Measurements from ENCODE around the gene FAM185A. TPM values are rescaled to one million over a fixed set of nuclear protein-coding genes. Genes with fewer than 3 reads are reported as not detected.
"Not testable (repeated sequence)": the region's sequence is repeated elsewhere in the genome, so short reads cannot be mapped to it uniquely, and the experiment has no call there.

Gene FAM185A
- total RNA-seq, 4 donors from 2014 or later, result 12.7 to 20.2 (median 17.4) TPM

DNA sequence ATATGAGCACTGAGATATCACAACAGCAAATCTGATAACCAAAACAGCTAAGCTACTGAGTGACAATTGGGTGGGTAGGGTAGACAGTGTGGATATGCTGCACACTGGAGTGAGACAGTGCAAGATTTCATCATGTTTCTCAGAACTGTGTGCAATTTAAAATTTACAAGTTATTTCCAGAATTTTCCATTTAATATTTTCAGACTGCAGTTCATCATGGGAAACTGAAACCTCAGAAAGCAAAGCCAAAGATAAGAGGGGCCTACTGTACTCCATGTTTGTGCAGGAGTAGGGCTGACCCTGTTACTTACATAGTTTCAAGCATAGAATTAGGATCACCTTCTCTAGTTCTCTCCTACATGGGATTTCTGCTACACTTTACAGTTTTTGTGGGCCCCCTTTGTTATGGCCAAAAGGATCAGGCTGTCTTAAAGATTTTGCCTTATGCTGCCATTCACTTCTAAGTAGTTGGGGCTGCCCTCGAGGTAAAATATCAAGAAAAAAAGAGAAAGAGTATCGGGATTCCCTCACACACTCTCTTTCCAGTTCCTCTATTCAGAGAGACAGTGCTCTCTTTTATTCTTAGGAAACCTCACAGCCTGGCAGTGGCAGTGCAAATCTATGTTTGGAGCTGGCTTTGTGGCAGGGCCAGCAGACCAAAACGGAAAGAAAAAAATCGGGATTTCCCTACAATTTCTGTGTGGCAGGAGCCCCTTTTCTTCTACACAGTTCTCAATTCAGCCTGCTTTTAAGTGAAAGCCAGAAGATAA is 6.6 kb upstream of the FAM185A start:
- in situ Hi-C loops (cut with MboI; ENCODE audit: low pct_ligation_motif_present in 1 of 4, low pct_unique_long_range_greater_than_20kb in 1 of 4, low sequenced_read_pairs in 3 of 4); H3K4me3 ChIP-seq; H3K4me1 ChIP-seq; H3K9me3 ChIP-seq; H3K27ac ChIP-seq; DNase-seq; intact Hi-C loops (cut with DNase I; ENCODE audit: low total_unique reads); H3K36me3 ChIP-seq; H3K27me3 ChIP-seq: not testable (repeated sequence)
- 45 to 53% methylated on average over 2 of the region's 4 CpGs for WGBS, 2 donors (ENCODE audit: low coverage in 1 of 2)

DNA sequence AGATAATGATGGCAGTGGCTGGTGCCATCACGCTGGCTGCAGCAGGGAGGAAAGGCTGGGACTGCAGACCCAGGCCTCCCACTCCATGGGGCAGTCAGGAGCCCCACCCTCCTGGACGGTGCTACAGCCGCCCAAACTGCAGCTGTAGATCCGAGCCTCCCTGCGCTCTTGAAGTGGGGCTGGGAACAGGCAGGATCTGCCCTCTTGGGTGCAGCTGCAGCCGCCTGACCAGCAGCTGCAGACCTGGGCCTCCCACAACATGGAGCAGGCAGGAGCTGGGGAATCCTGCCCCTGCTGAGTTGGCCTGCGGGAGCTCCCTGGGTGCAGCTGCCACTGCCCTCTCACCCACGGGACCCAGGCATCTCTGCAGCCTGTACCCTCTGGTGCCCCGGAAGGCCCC is 4.9 kb upstream of the FAM185A start:
- in situ Hi-C loops (cut with MboI; ENCODE audit: low pct_ligation_motif_present in 1 of 4, low pct_unique_long_range_greater_than_20kb in 1 of 4, low sequenced_read_pairs in 3 of 4); H3K27ac ChIP-seq; H3K4me1 ChIP-seq; DNase-seq; H3K27me3 ChIP-seq; intact Hi-C loops (cut with DNase I; ENCODE audit: low total_unique reads); H3K9me3 ChIP-seq; H3K4me3 ChIP-seq; H3K36me3 ChIP-seq: not testable (repeated sequence)
- WGBS, 2 donors (ENCODE audit: low coverage in 1 of 2), result 85% methylated on average over 9 of the region's 9 CpGs; no CpG with 5 or more reads in 1 of the 2 donors

DNA sequence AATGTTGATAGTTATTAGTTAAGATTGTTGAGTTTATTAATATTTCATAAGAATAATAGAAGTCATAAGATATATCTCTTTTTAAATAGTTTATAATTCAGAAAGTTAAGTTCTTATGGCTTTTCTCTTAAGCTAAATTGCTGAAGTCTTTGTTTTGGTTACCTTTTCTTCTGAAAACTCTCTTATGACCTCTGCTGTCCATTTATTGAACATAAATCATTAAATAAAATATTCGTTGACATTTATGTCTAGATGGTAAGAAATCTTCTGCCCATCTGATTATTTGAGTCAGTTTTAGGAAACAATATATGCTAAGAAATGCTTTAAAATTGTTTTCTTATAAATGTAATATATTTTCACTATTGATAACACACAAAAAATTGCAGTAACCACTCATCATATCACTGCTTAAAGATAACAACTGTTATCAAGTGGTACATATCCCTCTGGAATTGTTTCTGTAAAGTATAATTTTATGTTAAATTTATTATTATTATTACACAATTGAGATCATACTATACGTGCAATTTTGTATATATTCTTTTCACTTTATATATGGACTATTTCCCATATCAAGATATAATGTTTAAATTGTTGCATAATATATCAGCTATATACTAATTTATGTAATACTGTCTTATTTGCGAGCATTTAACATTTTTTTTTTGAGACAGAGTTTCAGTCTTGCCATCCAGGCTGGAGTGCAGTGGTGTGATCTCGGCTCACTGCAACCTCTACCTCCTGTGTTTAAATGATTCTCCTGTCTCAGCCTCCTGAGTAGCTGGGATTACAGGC is 3.1 kb upstream of the FAM185A start:
- peaks cover 6 to 17% (median 10%) of the 10 kb centered on the region in 4 donors for H3K4me1 ChIP-seq
- H3K36me3 ChIP-seq; intact Hi-C loops (cut with DNase I; ENCODE audit: low total_unique reads); H3K27me3 ChIP-seq; H3K9me3 ChIP-seq; H3K27ac ChIP-seq; DNase-seq; in situ Hi-C loops (cut with MboI; ENCODE audit: low pct_ligation_motif_present in 1 of 4, low pct_unique_long_range_greater_than_20kb in 1 of 4, low sequenced_read_pairs in 3 of 4); H3K4me3 ChIP-seq: not testable (repeated sequence)
- TF ChIP-seq, protein P1, sequence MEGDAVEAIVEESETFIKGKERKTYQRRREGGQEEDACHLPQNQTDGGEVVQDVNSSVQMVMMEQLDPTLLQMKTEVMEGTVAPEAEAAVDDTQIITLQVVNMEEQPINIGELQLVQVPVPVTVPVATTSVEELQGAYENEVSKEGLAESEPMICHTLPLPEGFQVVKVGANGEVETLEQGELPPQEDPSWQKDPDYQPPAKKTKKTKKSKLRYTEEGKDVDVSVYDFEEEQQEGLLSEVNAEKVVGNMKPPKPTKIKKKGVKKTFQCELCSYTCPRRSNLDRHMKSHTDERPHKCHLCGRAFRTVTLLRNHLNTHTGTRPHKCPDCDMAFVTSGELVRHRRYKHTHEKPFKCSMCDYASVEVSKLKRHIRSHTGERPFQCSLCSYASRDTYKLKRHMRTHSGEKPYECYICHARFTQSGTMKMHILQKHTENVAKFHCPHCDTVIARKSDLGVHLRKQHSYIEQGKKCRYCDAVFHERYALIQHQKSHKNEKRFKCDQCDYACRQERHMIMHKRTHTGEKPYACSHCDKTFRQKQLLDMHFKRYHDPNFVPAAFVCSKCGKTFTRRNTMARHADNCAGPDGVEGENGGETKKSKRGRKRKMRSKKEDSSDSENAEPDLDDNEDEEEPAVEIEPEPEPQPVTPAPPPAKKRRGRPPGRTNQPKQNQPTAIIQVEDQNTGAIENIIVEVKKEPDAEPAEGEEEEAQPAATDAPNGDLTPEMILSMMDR (IDR thresholded peaks at IDR 0.05), result peak in 1 of 5 experiments; percentile 4
- 39 to 57% methylated on average over 3 to 4 of the region's 4 CpGs for WGBS, 2 donors (ENCODE audit: low coverage in 1 of 2)

GRCh38 chr7:102749445-102749786 is 617 bp downstream of the FAM185A start:
- H3K9me3 ChIP-seq; H3K27me3 ChIP-seq; H3K36me3 ChIP-seq; DNase-seq; intact Hi-C loops (cut with DNase I; ENCODE audit: low total_unique reads); in situ Hi-C loops (cut with MboI; ENCODE audit: low pct_ligation_motif_present in 1 of 4, low pct_unique_long_range_greater_than_20kb in 1 of 4, low sequenced_read_pairs in 3 of 4): not testable (repeated sequence)
- WGBS, 2 donors (ENCODE audit: low coverage in 1 of 2), result 11 to 71% methylated on average over 1 to 7 of the region's 26 CpGs
- Histone ChIP-seq H3K4me3 (peak overlapping the region in 3 of 4 donors; percentile 52 to 76 (median 56)), H3K4me1 (peaks cover 6 to 19% (median 10%) of the 10 kb centered on the region in 4 donors), H3K27ac (peak overlapping the region; percentile 71 to 83 (median 81))

DNA sequence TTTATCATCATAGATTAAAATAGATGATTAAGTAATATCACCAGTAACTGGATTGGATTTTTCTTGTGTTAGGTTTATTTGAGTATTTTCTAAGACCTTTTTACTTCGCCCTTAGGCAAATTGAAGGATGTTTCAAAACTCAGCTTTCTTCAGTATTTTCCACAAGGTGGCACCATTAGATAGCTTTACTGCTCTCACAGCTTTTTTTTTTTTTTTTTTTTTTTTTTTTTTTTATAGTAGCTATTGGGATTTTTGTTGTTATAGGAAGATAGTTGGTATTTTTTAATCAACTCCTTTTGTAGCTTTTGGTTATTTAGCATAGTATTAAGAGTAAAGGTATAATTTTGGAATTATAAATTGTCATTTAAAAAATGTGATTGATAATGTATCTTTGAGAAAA is 9.4 kb downstream of the FAM185A start:
- H3K36me3 ChIP-seq, result not testable (repeated sequence)
- intact Hi-C loops (cut with DNase I; ENCODE audit: low total_unique reads), result loop anchor here (5.0 kb wide), 1 partner anchor 304 kb away; no protein-coding TSS in a partner anchor
- in situ Hi-C loops (cut with MboI; ENCODE audit: low pct_ligation_motif_present in 1 of 4, low pct_unique_long_range_greater_than_20kb in 1 of 4, low sequenced_read_pairs in 3 of 4), result loop anchor here in 3 of 4 donors (25.0 kb wide), 1 partner anchor 304 kb away; the partner anchor contains the start of gene FBXL13 (in 3 of the 3)

DNA sequence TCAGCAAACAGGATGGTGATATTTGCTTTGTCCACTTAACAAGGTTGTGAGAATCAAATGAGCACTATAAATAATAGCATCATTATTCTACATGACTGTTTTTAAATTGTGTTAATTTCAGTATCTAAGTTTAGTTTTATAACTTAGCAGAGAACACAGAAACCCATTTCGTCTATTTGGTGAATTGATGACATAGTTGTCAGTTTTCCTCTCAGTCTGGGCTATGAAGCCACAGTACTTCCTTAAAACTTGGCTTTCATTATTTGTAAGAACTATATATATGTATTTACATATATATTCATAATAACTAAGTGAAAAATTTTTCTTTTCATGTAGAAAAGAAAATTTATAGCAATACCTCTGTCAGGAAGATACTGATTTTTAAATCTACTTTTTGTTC is 11.1 kb downstream of the FAM185A start:
- WGBS, 2 donors (ENCODE audit: low coverage in 1 of 2), result 84 to 89% methylated on average over 1 of the region's 1 CpG
- intact Hi-C loops (cut with DNase I; ENCODE audit: low total_unique reads), result loop anchor here (5.0 kb wide), 1 partner anchor 302 kb away; no protein-coding TSS in a partner anchor
- not testable (repeated sequence) for H3K4me1 ChIP-seq, DNase-seq, H3K9me3 ChIP-seq, H3K27ac ChIP-seq, H3K27me3 ChIP-seq, H3K4me3 ChIP-seq, H3K36me3 ChIP-seq
- in situ Hi-C loops (cut with MboI; ENCODE audit: low pct_ligation_motif_present in 1 of 4, low pct_unique_long_range_greater_than_20kb in 1 of 4, low sequenced_read_pairs in 3 of 4), result loop anchor here in 3 of 4 donors (25.0 kb wide), 1 partner anchor 302 kb away; the partner anchor contains the start of gene FBXL13 (in 3 of the 3)

More for the DNA sequence above, 9.4 kb downstream of the FAM185A start:
- DNase-seq, H3K27me3 ChIP-seq, H3K27ac ChIP-seq, H3K4me3 ChIP-seq, H3K4me1 ChIP-seq, H3K9me3 ChIP-seq: not testable (repeated sequence)
- TF ChIP-seq, protein P1 (IDR thresholded peaks at IDR 0.05), result peak in 3 of 5 experiments; percentile 15 to 21 (median 20)
- 70% methylated on average over 1 of the region's 1 CpG; no CpG with 5 or more reads in 1 of the 2 donors for WGBS, 2 donors (ENCODE audit: low coverage in 1 of 2)

GRCh38 chr7:102761234-102761633 is 12.4 kb downstream of the FAM185A start:
- H3K27ac ChIP-seq; DNase-seq; intact Hi-C loops (cut with DNase I; ENCODE audit: low total_unique reads); H3K9me3 ChIP-seq; H3K4me3 ChIP-seq; H3K4me1 ChIP-seq; H3K27me3 ChIP-seq; H3K36me3 ChIP-seq: not testable (repeated sequence)
- WGBS, 2 donors (ENCODE audit: low coverage in 1 of 2), result 40% methylated on average over 1 of the region's 1 CpG; no CpG with 5 or more reads in 1 of the 2 donors
- in situ Hi-C loops (cut with MboI; ENCODE audit: low pct_ligation_motif_present in 1 of 4, low pct_unique_long_range_greater_than_20kb in 1 of 4, low sequenced_read_pairs in 3 of 4), result loop anchor here in 3 of 4 donors (25.0 kb wide), 1 partner anchor 301 kb away; the partner anchor contains the start of gene FBXL13 (in 3 of the 3)

DNA sequence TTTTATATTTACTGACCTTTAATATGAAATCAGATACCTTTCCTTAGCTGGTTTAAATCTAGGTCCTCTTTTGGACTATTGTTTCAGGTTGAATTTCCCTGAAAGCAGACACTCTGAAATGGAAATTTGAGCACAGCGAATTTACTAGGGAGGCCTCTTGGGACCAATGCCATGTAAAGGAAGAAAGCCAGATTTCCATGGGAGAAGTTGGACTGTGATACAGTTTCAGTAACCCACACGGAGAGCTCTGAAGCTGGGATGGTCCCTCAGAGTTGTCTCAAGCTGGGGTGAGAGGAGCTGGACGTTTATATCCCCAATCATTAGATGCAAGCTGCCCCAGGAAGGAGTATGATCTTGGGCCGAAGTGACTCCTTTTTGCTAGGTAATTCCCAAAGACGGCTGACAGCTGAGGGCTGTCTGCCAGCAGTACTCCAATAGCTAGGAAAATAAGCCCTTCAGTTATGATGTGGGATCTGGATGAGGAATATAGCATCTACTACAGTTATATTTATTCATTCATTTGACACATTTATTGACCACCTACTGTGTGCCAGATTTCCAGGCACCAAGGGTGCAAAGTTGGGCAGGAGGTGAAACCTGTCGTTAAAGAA is 14.6 kb downstream of the FAM185A start:
- H3K27ac ChIP-seq, result peak overlapping the region in 1 of 4 donors; percentile 61
- intact Hi-C loops (cut with DNase I; ENCODE audit: low total_unique reads); H3K4me1 ChIP-seq; H3K27me3 ChIP-seq; H3K9me3 ChIP-seq; H3K4me3 ChIP-seq; H3K36me3 ChIP-seq; DNase-seq: not testable (repeated sequence)
- in situ Hi-C loops (cut with MboI; ENCODE audit: low pct_ligation_motif_present in 1 of 4, low pct_unique_long_range_greater_than_20kb in 1 of 4, low sequenced_read_pairs in 3 of 4), result loop anchor here in 3 of 4 donors (25.0 kb wide), 1 partner anchor 299 kb away; the partner anchor contains the start of gene FBXL13 (in 3 of the 3)
- 67 to 69% methylated on average over 1 to 6 of the region's 6 CpGs for WGBS, 2 donors (ENCODE audit: low coverage in 1 of 2)
